HG03108 (cell line): ENCODE measurements around the gene INCA1.
A peak's percentile ranks its signal among the peaks of the same experiment; 100 is the strongest.

Experiments used
- ATAC-seq: cut with Tn5 transposase; IDR thresholded peaks from one replicate; pipeline ENCODE4 v1.9.1; 2021; ENCODE audit warnings: moderate library complexity; ENCODE audit not compliant: unreplicated experiment

The INCA1 gene

GRCh38 chr17:4972322-4972721 lies 25.0 kb downstream of the INCA1 start:
- no peak for ATAC-seq

- ATAC-seq: no peak
These were observed 25.5 kb downstream of the INCA1 start for GRCh38 chr17:4971826-4972225.

GRCh38 chr17:4970273-4970672 lies 27.0 kb downstream of the INCA1 start:
- no peak for ATAC-seq

- ATAC-seq: no peak
These were observed 27.7 kb downstream of the INCA1 start for GRCh38 chr17:4969551-4970173.

- ATAC-seq: no peak
These were observed 28.2 kb downstream of the INCA1 start for GRCh38 chr17:4969047-4969550.

DNA sequence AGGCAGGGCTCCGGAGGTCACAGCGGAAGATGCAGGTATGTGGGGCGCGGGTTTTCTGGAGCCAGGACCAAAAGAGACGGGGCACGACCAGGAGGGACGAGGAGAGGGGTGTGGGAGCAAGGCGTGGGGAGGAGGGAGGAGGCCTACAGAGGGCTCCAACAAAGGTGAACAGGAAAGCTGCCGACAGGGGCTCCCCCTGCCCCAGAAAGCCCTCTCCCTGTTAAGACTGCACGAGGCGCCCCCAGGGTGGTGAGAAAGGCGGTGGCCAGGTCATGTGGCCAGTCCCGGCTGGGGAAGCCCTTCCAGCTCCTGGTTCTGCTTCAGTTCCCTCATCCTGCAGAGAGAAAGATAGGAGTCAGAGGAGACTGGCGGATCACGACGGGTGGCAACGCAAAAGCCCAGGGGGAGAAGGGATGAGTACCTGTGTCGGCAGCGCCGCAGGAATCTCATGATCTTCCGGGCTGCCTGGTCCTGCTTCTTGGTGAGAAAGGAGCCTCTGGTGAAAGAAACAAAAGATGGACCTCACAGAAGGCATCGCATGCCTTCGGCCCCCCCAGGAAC lies 28.8 kb downstream of the INCA1 start:
- ATAC-seq: no peak

- peak; percentile 45 for ATAC-seq
These were observed 29.5 kb downstream of the INCA1 start, which contains the start of gene SPAG7 for GRCh38 chr17:4967539-4968485. Gene SPAG7, minus strand, starts transcription at chr17:4967817. Its CDS starts 13 bp downstream, at chr17:4967804.

GRCh38 chr17:4966844-4967538 lies 30.3 kb downstream of the INCA1 start:
- ATAC-seq: peak; percentile 81

DNA sequence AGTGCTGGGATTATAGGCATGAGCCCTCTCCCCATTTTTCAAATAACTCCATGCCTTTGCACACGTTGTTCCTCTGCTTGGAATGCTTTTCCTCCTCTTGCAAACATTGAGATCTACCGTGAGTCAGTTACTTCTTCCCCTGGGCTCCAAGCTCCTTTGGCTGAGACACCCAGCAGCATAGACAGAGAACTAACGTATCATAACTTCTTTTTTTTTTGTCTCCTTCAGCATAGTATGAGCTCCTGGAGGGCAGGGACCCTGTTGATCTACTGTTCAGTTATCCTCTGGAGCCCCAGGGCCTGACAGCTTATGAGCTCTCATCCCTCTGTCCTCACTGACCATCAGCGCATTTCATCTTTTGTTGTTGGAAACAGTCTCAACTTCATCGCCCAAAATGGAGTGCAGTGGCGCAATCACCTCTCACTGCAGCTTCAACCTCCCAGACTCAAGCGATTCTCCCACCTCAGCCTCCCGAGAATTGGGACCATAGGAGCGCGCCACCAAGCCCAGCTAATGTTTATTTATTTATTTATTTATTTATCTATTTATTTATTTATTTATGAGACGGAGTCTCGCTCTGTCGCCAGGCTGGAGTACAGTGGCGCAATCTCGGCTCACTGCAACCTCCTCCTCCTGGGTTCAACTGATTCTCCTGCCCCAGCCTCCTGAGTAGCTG lies 31.9 kb downstream of the INCA1 start:
- ATAC-seq: no peak

- ATAC-seq: no peak
These were observed 36.9 kb downstream of the INCA1 start for GRCh38 chr17:4960279-4960922.

- ATAC-seq: no peak
These were observed 37.9 kb downstream of the INCA1 start for GRCh38 chr17:4959261-4959965.

DNA sequence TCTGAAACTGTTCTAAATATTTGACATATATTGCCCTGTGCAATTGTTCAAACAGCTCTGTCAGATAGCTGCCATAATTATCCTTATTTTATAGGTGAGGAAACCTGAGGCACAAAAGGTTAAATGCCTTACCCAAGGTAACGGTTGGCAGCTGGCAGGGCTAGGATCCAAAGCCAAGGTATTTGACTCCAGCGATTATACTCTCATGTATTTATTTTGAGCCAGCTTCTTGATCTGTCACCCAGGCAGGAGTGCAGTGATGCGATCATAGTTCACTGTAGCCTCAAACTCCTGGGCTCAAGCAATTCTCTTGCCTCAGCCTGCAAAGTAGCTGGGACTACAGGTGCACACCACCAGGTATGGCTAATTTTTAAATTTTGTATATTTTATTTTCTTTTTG lies 39.2 kb downstream of the INCA1 start:
- no peak for ATAC-seq

GRCh38 chr17:4956493-4957061 lies 40.7 kb downstream of the INCA1 start:
- no peak for ATAC-seq

DNA sequence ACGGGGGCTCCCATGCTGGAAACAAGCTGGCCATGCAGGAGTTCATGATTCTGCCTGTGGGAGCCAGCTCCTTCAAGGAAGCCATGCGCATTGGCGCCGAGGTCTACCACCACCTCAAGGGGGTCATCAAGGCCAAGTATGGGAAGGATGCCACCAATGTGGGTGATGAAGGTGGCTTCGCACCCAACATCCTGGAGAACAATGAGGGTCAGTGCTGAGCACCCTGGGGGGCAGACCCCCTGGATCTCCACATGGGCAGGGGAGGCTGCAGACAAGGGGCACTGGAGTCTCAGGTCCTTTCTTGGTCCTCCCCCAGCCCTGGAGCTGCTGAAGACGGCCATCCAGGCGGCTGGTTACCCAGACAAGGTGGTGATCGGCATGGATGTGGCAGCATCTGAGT lies 42.2 kb downstream of the INCA1 start:
- no peak for ATAC-seq

GRCh38 chr17:4953451-4953961 lies 43.8 kb downstream of the INCA1 start:
- ATAC-seq: no peak

DNA sequence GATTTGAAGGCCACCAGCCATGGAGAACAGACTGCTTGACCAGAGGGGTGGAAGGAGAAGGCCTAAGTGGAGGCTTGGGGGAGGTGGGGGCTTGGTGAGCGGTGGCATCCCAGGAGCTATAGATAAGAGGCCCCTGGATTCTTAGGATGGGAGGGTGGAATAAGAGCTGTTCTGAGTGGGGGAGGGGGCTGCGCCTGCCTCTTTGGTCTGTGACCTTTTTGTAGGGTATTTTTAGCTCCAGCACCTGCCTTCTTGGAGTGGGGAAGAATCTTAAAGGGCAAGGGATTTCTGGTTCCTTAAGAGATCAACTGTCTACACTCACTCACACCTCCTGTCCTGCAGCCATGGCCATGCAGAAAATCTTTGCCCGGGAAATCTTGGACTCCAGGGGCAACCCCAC lies 45.8 kb downstream of the INCA1 start:
- ATAC-seq: no peak

DNA sequence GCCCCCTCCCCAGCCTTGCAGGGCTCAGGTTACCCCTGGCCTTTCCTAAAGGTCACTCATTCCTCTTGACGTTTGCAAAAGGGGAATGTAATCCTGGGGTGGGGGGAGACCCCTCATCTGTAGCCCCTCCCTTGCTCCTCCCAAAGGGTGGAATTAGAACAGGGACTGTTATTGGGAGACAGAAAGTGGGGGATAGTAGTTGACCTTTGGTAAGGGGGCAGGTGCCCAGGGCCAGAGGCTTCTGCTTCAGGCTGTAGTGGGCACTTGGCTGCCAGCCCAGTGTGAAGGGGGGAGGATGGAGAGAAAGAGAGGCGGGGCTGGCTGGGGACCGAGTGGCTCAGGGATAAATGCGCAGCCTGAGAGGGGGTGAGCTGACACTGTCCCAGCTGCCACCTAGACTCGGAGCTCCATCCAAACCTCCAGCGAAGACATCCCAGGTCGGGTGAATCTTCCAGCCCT lies 46.5 kb downstream of the INCA1 start, which contains the start of gene ENO3:
Gene ENO3 (plus strand): TSS at position 374 of the 459 bp plus-strand sequence. CDS start 711 bp downstream, outside the sequence.
- no peak for ATAC-seq

- ATAC-seq: no peak
These were observed 47.1 kb downstream of the INCA1 start for GRCh38 chr17:4950075-4950745.
